ENCODE measurements around the gene CDH4. TPM values are rescaled to one million over a fixed set of nuclear protein-coding genes. Genes with fewer than 3 reads are reported as not detected.

The CDH4 gene
- total RNA-seq, 1 experiment from 2014 or later = not detected

GRCh38 chr20:61940491-61940890, 688.4 kb downstream of the CDH4 start:
- DNase-seq (ENCODE audit: low read depth, low spot score) (no peak), ATAC-seq (no peak)
- Histone ChIP-seq H3K9me3 (ENCODE audit: control insufficient read depth, insufficient read depth, low read depth, low read length) (no peaks in the 10 kb centered on the region), H3K4me1 (ENCODE audit: control insufficient read depth, insufficient read depth, low read length) (no peaks in the 10 kb centered on the region), H3K27me3 (ENCODE audit: control insufficient read depth, insufficient read depth, low read length) (no peaks in the 10 kb centered on the region), H3K27ac (ENCODE audit: low read length) (no peak overlapping the region), H3K36me3 (ENCODE audit: control insufficient read depth, insufficient read depth, low read length) (no peaks in the 10 kb centered on the region), H3K4me3 (ENCODE audit: low read depth in 2 of 2, low read length in 2 of 2) (no peak overlapping the region)
- CTCF ChIA-PET = no interaction called here
- POLR2A ChIA-PET = no interaction called here
- BruUV-seq (replicated peaks) = no TSS peak
- in situ Hi-C loops (cut with HindIII; ENCODE audit: low pct_unique_long_range_greater_than_20kb, low sequenced_read_pairs) = no loop called here
- intact Hi-C loops (cut with micrococcal nuclease; ENCODE audit: unreplicated experiment) = no loop called here
- no peak for TF ChIP-seq POLR2AphosphoS5 (IDR thresholded peaks at IDR 0.05; ENCODE audit: low read depth, low read length)
- TF ChIP-seq TCF7L2 (IDR thresholded peaks at IDR 0.05; ENCODE audit: low read depth, low read length) = no peak
- no peak for TF ChIP-seq REST (IDR thresholded peaks at IDR 0.05; ENCODE audit: insufficient read depth in 1 of 2, low read depth in 2 of 2, low read length in 1 of 2)
- TF ChIP-seq CTCF (IDR thresholded peaks at IDR 0.05) = no peak

GRCh38 chr20:61940976-61941720, 689.1 kb downstream of the CDH4 start:
- no peak for ATAC-seq
- intact Hi-C loops (cut with micrococcal nuclease; ENCODE audit: unreplicated experiment) (no loop called here), in situ Hi-C loops (cut with HindIII; ENCODE audit: low pct_unique_long_range_greater_than_20kb, low sequenced_read_pairs) (no loop called here)
- POLR2A ChIA-PET = no interaction called here
- BruUV-seq (replicated peaks) = no TSS peak
- H3K4me1 ChIP-seq (ENCODE audit: control insufficient read depth, insufficient read depth, low read length) = no peaks in the 10 kb centered on the region
- no peak overlapping the region for H3K27ac ChIP-seq (ENCODE audit: low read length)
- H3K4me3 ChIP-seq (ENCODE audit: low read depth in 2 of 2, low read length in 2 of 2) = no peak overlapping the region
- H3K36me3 ChIP-seq (ENCODE audit: control insufficient read depth, insufficient read depth, low read length) = no peaks in the 10 kb centered on the region
- H3K27me3 ChIP-seq (ENCODE audit: control insufficient read depth, insufficient read depth, low read length) = no peaks in the 10 kb centered on the region
- H3K9me3 ChIP-seq (ENCODE audit: control insufficient read depth, insufficient read depth, low read depth, low read length) = no peaks in the 10 kb centered on the region
- CTCF ChIA-PET = no interaction called here
- TF ChIP-seq POLR2AphosphoS5 (IDR thresholded peaks at IDR 0.05; ENCODE audit: low read depth, low read length) = no peak
- no peak for TF ChIP-seq REST (IDR thresholded peaks at IDR 0.05; ENCODE audit: insufficient read depth in 1 of 2, low read depth in 2 of 2, low read length in 1 of 2)
- no peak for TF ChIP-seq SIN3A (IDR thresholded peaks at IDR 0.05; ENCODE audit: borderline replicate concordance, insufficient read depth, low read depth, low read length)
- TF ChIP-seq TCF7L2 (IDR thresholded peaks at IDR 0.05; ENCODE audit: low read depth, low read length) = no peak
- no peak for TF ChIP-seq CTCF (IDR thresholded peaks at IDR 0.05)
- no peak for DNase-seq (ENCODE audit: low read depth, low spot score)
